ENCODE measurements around the gene PRKCE.

Gene PRKCE

DNA sequence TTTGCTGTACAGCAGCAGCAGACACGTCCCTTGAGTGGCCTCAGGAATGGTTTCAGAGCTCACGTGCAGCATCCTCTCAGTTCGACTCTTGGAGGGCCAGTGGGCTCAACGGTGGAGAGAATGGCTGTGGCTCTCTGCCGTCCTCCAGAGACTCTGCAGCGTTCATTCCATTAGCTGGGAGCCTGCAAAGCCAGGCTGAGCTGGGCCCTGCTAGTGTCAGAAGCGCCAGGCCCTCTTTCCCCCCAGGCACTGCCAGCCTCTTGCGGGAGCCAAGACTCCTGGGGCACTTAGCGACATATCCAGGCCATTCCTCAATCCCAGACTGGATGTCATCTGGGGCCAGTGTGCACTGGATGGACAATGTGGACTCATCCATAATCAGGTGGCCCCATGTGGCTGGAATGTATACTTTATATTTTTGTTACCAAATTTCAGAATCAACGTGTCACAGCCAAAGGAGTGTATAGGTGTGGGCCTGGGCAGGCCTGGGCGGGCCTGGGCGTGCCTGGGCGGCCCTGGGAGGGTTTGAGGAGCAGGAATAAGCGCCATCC is 520.6 kb downstream of the PRKCE start:
- DNase-seq (ENCODE audit: low read depth) = no peak

DNA sequence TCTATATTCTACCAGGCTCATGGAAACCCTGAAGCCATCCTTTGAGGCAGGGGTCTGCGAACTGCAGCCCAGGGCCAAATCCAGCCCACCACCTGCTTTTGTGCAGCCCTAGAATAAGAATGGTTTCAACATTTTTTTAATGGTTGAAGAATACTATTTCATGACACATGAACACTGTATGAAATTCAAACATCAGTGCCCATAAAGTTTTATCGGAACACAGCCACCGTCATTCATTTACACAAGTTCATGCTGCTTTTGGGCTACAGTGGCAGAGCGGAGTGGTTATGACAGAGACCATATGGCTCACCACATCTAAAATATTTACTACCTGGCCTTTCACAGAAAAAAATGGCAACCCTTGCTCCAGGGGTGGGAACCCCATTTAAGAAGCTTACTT is 521.6 kb downstream of the PRKCE start:
- DNase-seq (ENCODE audit: low read depth) = no peak

DNA sequence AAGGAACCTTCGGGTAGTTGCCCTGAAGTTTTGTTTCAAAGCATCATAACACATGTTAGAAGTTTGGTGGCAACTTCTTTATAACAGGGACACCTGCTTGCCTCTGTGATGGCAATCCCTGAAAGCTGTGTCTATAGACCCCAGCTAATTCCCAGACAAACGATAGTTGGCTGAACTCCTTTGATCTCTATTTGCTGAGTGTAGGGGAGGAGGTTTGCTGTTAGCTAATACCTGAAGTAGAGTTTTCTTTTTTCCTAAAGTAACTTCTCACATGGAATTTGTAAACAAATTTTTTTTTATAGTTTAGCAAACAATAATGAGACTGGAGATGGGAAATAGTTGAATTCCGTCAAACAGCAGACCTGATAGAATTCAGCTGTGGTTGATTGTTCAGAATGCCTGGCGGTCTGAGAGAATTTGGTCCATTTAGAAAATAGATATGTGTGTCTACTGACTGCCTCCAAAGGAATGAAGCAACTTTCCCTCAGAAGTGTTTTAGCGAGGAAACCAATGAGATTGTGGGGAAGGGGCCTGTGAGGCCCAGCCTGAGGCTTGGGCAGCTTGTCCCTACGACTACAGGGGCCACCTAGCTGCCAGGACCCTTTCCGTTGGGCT is 522.3 kb downstream of the PRKCE start:
- DNase-seq (ENCODE audit: low read depth) = no peak

DNA sequence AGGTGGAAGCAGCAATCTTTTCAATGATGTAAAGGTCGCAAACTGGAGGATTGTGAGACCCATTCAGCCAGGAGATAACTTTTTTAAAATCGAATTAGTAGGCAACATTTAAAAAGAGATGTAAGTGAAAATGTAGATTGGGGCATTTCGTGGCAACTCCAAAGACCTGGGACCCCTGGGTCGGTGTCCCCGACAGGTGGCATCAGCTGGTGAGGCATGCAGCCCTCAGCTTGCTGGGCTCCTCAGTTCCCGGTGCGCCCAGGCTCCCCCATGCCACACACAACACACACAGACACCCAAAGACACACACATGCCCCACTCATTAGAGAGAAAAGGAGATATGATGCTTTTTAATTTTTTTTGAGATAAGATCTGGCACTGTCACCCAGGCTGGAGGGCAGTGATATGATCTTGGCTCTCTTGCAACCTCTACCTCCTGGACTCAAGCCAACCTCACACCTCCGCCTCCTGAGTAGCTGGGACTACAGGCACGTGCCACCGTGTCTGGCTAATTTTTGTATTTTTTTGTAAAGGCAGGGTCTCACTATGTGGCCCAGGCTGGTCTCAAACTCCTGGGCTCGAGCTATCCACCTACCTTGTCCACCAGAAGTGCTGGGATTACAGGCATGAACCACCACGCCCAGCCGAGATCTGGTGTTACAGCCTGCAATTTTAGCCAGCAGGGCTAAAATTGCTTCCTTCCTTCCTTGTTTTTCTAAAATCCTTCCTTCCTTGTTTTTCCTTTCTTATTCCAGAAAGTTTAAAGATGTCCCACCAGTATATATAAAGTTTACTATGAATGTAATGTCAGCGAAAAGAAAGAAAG is 523.1 kb downstream of the PRKCE start:
- DNase-seq (ENCODE audit: low read depth) = no peak

DNA sequence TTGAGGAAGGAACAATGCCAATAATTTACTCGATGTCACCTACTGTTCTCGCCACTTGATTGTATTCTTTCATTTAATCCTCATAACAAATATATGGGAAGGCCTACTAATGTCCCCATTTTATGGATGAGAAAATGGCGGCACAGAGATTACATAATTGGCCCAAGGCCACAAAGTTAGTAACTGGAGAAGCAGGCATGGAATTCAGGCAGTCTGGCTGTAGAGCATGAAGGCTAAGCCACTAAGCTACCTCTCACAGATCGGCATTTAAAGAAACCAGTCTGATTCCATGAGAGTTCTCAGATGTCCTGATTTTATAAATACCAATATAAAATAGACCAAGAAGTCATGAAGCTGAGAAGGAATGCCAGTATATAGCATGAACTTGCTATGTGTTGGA is 523.9 kb downstream of the PRKCE start:
- DNase-seq (ENCODE audit: low read depth) = no peak

DNA sequence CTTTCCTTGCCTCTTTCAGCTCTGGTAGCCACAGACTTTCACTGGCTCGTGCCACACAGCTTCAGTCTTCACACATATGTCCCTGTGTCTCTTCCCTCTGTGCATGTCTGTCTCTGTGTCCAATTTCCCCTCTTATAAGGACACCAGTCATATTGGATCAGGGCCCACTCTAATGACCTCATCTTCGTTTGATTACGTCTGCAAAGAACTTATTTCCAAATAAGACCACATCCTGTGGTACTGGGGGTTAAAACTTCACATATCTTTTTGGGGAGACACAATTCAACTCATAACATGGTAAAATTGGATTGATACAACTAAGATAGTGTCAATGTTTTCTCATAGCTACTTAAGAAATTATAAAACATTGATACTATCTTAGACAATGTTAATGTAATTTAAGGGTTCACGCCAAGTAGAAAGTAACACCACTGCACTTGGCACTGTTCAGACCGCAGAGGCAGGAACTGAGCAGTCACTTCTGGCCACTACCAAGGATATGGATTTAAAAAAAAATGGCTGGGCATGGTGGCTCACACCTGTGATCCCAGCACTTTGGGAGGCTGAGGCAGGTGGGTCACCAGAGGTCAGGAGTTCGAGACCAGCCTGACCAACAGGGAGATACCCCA is 526.1 kb downstream of the PRKCE start:
- DNase-seq (ENCODE audit: low read depth) = no peak

DNA sequence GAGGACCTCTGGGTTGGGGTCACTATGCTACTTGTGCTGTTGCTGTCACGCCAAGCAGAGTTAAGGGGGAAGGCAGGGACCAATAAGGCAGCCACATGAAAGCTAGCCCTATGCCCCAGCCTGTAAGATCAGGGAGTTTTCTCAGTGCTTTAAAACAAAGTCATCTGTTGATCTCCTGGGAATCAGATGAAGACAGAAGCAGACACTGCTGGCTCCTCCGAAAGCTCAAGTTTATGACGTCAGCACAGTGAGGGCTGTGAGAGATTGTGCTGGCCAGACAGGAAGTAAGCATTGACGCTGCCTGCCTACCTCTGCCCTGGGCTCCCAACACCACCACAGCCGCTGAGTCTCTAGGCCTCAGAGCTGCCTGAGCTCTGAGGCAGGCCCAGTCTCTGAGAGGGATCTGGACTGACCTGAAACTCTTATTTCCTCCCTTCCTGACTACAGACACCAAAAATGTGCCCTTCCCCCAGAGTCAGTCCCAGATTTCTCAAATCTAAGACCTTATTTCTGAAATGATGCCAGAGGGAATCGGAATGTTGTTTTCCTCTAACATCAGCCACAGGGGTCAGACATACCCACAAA is 527.7 kb downstream of the PRKCE start:
- peak; percentile 29 for DNase-seq (ENCODE audit: low read depth)

DNA sequence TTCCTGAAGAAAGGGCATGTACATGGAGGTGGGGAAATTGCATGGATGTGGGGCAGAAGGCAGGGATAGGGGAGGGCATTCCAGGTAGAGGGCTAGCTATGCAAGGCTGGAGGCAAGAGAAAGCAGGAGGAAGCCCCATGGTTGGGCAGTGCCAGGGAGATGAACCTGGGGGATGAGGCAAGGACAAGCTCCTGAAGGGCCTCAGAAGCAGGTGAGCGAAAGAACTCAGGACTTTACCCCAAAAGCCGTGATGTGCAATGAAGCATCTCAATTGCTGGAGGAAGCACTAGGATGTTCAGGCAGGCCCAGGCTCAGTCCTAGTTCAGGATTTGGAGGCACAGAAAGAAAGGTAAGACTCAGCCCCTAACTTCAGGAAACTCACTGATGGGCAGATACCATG is 528.7 kb downstream of the PRKCE start:
- no peak for DNase-seq (ENCODE audit: low read depth)

DNA sequence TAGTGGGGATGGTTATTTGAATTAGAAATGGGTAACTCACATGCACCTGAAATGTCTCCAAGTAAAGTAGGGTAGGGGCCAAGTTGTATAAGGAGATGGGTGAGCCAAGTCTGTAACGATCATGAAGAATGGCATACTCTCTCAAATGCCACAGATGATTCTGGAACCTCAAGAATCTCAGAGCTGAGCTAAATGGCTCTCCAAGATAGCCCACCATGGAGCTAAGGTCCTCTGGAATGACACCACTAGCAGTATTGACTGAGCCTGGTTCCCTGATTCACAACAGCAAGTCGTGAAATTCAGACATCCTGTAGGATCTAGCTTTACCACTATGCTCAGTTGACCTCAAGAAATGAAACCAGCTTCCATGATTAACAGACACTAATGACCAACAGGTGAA is 529.8 kb downstream of the PRKCE start:
- DNase-seq (ENCODE audit: low read depth) = no peak

DNA sequence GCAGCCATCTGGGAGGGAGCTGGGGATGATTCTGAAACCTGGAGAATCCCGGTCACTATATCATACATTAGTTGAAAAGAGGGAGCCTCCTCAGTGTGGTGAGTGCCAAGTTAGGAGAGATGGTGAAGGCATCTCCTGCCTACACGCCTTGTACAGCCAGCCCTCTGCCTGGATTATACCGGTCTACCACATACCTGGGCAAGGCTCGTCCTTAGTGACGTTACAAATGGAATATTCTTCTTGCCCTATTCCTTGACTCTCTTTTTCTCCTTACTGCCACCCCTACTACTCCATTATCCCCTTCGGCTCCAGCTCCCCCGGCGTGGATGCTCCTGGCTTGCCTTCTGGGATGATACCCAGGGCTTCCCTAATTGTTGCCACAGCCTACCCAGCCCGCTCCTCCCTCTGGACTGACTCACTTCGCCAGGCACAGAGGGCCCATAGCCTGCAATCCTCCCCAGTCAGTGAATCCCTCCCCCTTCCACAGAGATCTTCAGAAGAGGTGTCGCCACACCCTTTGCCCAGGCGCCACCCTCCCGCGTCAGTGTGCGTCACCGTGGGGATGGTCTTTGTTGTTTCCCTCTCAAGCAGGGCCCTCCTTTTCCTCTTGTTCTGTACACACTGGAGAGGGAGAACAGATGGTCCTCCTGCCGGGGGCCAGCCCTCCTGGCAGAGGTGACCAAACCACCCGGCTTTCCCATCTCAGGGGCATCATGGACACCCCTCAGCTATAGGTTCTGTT is 530.5 kb downstream of the PRKCE start:
- no peak for DNase-seq (ENCODE audit: low read depth)

DNA sequence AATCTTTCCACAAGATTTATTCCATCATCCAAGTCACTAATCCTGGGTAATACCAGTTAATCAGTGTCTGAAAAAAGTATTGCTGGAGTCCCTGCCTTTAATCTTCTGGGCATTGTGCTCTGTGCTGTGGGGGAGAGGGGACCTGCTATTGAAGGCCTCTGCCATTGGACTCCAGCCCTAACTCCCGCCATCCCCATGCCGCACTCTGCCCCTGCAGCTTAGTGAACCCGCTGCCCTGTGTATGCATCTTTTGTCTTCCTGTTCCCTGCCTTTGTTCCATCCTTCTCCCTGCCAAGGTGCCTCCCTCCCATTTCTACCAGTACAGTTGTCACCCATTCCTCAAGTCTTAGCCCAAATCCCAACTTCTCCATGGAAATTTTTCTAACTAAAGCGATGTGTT is 532.0 kb downstream of the PRKCE start:
- DNase-seq (ENCODE audit: low read depth) = no peak

DNA sequence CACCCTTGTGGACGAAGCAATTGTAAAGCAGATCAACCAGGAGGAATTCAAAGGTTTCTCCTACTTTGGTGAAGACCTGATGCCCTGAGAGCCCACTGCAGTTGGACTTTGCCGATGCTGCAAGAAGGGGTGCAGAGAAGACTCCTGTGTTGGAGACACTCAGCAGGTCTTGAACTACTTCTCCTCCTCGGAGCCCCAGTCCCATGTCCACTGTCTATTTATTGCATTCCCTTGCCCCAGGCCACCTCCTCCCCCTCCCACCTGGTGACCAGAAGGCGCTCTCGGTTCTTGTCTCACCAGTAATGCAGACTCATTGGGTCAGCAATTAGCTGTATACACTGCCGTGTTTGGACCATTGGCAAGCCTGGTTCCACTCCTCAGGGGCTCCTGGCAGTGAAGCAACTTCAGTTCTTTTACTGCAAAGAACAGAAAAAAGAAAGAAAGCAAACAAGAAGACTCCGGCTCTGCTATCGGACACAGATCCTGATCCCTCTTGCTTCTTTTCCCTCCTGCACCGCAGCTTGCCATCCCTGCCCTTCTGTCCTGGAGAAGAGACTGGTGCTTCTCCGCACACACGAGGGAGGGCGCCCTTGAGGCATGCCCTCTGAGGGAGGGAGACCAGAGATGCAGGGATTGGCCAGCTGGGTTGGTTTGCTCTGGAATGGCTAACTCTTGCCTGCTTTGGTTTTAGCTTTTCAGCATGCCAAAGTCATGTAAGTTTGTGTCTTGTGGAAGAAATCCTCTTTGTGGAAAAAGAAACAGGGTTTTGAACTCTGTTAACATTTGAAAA is 533.5 kb downstream of the PRKCE start:
- DNase-seq (ENCODE audit: low read depth) = no peak

DNA sequence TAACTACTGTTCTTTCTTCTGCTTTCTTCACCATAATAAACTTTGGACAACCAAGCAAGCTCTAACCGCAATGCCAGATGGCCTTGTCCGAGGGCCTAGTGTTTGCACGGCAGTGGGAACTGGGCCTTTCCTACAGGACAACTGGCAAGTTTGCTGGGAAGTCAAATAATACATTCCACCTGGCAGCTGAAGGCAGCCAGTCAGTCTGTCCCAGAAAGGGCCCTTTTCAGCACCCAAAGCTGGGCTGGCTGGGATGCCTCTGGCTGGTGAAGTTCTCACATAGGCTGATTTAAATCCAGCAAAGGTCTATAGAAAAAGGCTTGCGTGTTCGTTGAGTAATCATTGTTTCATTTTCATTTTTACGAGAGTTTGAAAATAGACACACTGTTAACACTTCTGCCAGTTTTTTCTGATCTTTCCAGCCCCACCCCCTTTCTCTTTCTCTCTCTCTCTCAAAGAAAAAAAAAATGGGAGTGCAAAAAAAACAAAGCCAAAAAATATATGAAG is 535.7 kb downstream of the PRKCE start:
- no peak for DNase-seq (ENCODE audit: low read depth)

DNA sequence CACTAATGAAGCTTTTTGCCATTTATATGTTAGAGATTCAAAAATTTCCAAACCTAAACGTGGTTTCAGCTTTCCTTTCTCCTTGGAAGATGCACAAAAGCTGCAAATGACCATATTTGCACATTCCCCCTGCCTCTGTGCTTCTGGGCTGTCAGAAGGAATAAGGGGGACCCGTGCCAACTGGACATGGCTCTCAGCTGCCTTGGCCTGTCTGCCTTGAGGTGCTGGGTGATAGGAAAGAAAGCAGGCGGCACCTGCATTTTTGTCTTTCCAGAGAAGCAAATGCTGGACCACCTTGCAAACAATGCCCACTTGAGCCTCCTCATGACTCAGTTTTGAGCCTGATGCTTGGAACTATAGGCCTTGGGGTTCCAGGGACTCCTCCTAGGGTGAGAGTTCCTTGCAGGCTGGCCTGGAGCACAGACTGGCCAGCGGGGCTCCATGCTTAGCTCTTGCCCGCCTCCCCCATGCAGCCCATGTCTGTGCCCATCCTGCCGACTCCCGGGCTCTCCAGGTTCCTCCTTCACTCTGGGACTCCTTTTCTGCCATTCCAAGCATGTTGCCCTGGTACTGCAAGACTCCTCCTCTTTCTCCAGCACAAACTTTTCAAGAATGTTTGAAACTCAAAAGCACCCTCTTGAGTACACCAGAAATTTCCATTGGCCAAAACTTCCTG is 536.7 kb downstream of the PRKCE start:
- DNase-seq (ENCODE audit: low read depth) = no peak

DNA sequence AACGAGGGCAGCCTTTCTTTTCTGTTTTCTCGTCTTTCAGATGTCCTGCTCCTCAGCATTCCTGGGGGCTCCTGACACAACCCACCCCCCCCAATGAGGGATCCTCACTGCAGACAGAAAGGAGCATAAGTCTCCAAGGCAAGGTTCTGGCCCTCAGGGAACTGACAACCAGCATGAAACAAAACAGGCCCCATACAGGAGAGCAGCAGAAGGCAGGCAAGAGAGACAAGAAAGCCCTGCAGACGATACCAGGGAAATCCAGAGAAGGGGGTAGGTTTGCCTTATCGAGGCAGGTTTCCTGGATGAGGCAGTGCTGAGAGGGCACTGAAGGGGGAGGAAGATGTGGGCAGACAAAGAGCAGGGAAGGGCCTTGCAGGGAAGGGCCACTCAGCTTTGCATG is 541.9 kb downstream of the PRKCE start:
- DNase-seq (ENCODE audit: low read depth) = no peak

DNA sequence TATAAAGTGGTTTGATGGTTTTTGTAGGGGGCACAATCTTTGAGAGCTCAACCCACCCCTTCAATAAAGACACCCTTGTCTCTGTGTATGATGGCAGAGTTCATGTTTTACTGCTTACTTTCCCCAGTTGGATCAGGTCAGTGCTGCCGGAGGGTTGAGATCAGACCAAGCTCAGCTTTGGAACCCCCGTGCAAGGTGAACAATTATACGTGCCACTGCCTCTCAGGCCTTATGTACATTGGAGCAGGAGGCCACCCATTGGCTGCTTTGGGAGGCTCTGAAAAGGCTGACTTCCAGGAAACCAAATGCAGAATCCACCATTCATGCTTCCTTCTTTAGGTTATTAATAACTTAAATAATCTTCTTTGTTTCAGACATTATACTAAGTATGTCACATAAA is 542.4 kb downstream of the PRKCE start:
- no peak for DNase-seq (ENCODE audit: low read depth)

DNA sequence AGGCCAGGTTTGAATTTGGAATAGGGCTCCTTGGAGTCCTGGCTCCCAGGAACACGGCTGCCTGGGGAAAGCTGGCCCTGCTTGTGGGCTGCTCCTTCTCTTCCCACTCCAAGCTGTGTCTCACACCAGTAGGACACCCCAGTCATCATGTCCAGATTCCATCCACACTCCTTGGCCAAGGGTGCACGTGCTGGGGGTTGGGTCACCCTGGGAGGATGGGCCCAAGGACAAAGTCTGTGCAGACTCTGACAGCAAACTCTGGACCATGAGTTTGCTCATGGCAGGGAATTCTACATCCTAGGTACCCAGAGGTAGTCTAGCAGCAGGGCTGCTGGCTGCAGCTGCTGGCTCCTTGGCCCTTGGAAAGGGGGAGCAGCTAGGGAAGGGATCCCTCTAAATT is 543.4 kb downstream of the PRKCE start:
- no peak for DNase-seq (ENCODE audit: low read depth)

DNA sequence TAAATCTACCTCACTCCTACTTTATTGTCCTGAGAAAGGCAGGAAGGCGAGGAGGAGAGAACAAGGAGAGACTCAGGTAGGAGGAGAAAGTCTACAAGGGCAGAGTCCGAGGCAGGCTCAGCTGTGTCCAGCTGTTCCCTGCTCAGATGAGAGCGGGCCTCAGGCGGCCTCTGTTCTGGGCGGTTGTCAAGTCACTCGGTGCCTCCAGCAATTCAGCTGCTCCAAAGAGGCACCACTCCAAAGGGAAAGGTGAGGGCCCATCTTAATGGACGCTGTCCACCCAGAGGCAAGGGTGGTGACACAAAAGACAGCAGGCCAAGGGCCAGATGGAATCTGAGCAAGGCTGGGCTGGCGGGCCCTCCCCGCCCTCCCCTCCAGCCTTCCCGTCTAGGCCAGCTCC is 544.3 kb downstream of the PRKCE start:
- DNase-seq (ENCODE audit: low read depth) = no peak

DNA sequence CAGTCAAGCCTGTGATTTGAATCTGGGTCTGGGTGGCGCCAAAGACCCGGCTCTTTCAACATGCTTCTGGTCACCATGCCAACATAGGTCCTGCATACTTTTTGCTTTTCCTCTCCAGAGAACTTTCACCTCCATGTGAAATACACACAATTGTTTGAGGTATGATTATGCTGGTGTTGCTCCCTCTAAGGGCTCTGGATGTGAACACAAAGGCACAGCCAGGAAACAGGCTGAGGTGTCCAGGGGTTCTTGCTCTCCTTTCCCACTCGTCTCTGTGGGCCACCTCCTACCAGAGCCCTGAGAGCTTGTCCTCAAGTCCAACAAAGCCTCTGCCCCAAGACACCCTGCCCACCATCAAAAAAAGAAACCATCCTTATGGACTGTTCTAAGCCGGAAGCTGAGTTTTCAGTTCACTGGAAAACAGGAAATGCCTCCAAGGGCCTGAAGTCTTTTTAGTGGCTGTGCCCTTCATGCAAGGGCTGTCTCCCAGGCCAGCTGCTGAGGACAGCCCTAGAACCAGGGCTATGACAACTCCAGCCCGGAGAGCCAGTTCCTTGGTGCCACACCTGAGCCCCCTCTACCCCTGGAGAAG is 545.5 kb downstream of the PRKCE start:
- DNase-seq (ENCODE audit: low read depth) = no peak

DNA sequence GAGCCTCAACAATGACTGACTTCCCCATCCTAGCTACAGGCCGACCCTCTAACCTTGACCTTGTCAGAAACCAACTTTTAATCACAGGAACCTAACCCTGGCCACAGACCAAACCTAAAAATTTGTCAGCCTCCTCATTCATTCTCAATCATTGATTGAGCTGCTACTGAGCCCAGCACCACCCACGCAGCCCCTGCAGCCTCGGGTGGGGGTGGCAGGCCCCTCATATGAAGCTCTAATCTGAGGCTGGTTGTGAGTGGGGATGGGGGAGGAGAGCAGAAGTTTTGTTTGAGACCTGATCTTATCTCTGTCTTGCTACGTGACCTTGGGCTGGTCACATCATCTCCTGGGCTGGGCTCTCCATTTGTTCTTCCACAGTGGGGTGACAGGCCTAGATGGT is 546.2 kb downstream of the PRKCE start:
- DNase-seq (ENCODE audit: low read depth) = no peak
